Thyroid gland (tissue), 4 donors: ENCODE measurements around the gene MANEAL. TPM values are rescaled to one million over a fixed set of nuclear protein-coding genes. Genes with fewer than 3 reads are reported as not detected.

Source experiments
- DNase-seq, 2 donors: peaks; one replicate each; pipeline ENCODE4 v3.0.0-alpha.2; 2019
- H3K27ac ChIP-seq, 3 donors: fragments of 200-600 bp; sonication (generic); 1 replicate in 2 of 3; 2 replicates in 1 of 3; pipeline ENCODE4 v1.5.1; 2016 to 2019; ENCODE audit warnings: mild to moderate bottlenecking in 1 of 3, moderate library complexity in 1 of 3
- H3K27me3 ChIP-seq: fragments of 200-600 bp; sonication (generic); one replicate; pipeline ENCODE4 v1.5.1; 2019
- H3K36me3 ChIP-seq, 2 donors: fragments of 200-600 bp; sonication (generic); one replicate each; pipeline ENCODE4 v1.5.1; 2016 to 2019
- H3K4me1 ChIP-seq, 2 donors: fragments of 200-600 bp; sonication (generic); one replicate each; pipeline ENCODE4 v1.5.1; 2017 to 2019
- H3K4me3 ChIP-seq, 3 donors: fragments of 200-600 bp; sonication (generic); replicated peaks in 1 of 3; 1 replicate in 2 of 3; 2 replicates in 1 of 3; pipeline ENCODE4 v1.5.1; 2016; ENCODE audit warnings: mild to moderate bottlenecking in 1 of 3
- H3K9me3 ChIP-seq: fragments of 200-600 bp; sonication (generic); one replicate; pipeline ENCODE4 v1.5.1; 2017
- CTCF ChIP-seq, 6 experiments: fragments of 200-600 bp in 3 of 6; fragments of 450-650 bp in 3 of 6; sonication (generic) in 3 of 6; IDR thresholded peaks; one replicate each; pipeline ENCODE4 v1.5.1; 2016 to 2019; ENCODE audit warnings: antibody characterized with exemption in 6 of 6, mild to moderate bottlenecking in 2 of 6, inconsistent platforms in 1 of 6, moderate library complexity in 1 of 6
- POLR2A ChIP-seq, 2 donors: fragments of 450-650 bp; IDR thresholded peaks; one replicate each; pipeline ENCODE4 v1.6.1; 2017; ENCODE audit warnings: antibody characterized with exemption in 2 of 2, mild to moderate bottlenecking in 2 of 2, moderate library complexity in 1 of 2
- WGBS, 2 donors: methylation state at CpG; one replicate each; pipeline ENCODE4 v1.1.5; 2017; 5-methylcytosine and 5-hydroxymethylcytosine counted together
- intact Hi-C: fragments of 100-400 bp; cut with DNase I; formaldehyde crosslinking; loops from one replicate; pipeline ENCODE4 v1.15.1; 2023
- total RNA-seq, 4 donors: library from RNA; depleted of rRNA; stranded (reverse); fragments of >200 nt; gene quantifications; one replicate each; pipeline ENCODE4 v1.2.3, GENCODE V29; 2016

The MANEAL gene
- total RNA-seq, 4 donors from 2014 or later = 2.6 to 4.3 (median 3.5) TPM

GRCh38 chr1:37762516-37762915 lies 31.1 kb upstream of the MANEAL start:
- no peaks in the 10 kb centered on the region for H3K36me3 ChIP-seq
- peaks cover 10% of the 10 kb centered on the region for H3K27me3 ChIP-seq
- intact Hi-C loops = no loop called here
- H3K27ac ChIP-seq = no peak overlapping the region
- no peak for DNase-seq
- TF ChIP-seq POLR2A (IDR thresholded peaks at IDR 0.05) (no peak), CTCF (IDR thresholded peaks at IDR 0.05) (no peak)
- no peak overlapping the region for H3K4me3 ChIP-seq
- no peaks in the 10 kb centered on the region for H3K4me1 ChIP-seq
- H3K9me3 ChIP-seq = no peaks in the 10 kb centered on the region
- 67 to 73% methylated on average over 2 of the region's 2 CpGs for WGBS, 2 donors

- no peaks in the 10 kb centered on the region for H3K9me3 ChIP-seq
- WGBS, 2 donors = 18 to 22% methylated on average over 20 to 22 of the region's 25 CpGs
Observed at GRCh38 chr1:37763791-37764413, 29.7 kb upstream of the MANEAL start.

GRCh38 chr1:37764414-37764825 lies 29.2 kb upstream of the MANEAL start:
- Histone ChIP-seq H3K9me3 (no peaks in the 10 kb centered on the region), H3K4me3 (no peak overlapping the region), H3K36me3 (no peaks in the 10 kb centered on the region), H3K27ac (no peak overlapping the region), H3K4me1 (no peaks in the 10 kb centered on the region), H3K27me3 (peaks cover 10% of the 10 kb centered on the region)
- intact Hi-C loops = no loop called here
- DNase-seq = peak; percentile 15 to 30
- 5% methylated on average over 27 of the region's 29 CpGs for WGBS, 2 donors
- TF ChIP-seq POLR2A (IDR thresholded peaks at IDR 0.05) = no peak
- no peak for TF ChIP-seq CTCF (IDR thresholded peaks at IDR 0.05)

More at GRCh38 chr1:37763791-37764413, 29.7 kb upstream of the MANEAL start:
- H3K4me3 ChIP-seq = no peak overlapping the region
- intact Hi-C loops = no loop called here
- peaks cover 10% of the 10 kb centered on the region for H3K27me3 ChIP-seq
- no peaks in the 10 kb centered on the region for H3K36me3 ChIP-seq
- no peak overlapping the region for H3K27ac ChIP-seq
- no peaks in the 10 kb centered on the region for H3K4me1 ChIP-seq
- DNase-seq = no peak
- TF ChIP-seq CTCF (IDR thresholded peaks at IDR 0.05) (no peak), POLR2A (IDR thresholded peaks at IDR 0.05) (no peak)

GRCh38 chr1:37764888-37765441 lies 28.7 kb upstream of the MANEAL start, which contains the start of gene EPHA10:
TSS of gene EPHA10 (minus strand) at chr1:37765120. CDS start at chr1:37765066, 54 bp downstream.
- no peaks in the 10 kb centered on the region for H3K9me3 ChIP-seq

More at GRCh38 chr1:37764888-37765441, 28.7 kb upstream of the MANEAL start, which contains the start of gene EPHA10:
- Histone ChIP-seq H3K4me3 (no peak within 1 kb of the TSS), H3K4me1 (no peaks in the 10 kb centered on the region), H3K27me3 (peaks cover 10% of the 10 kb centered on the region), H3K27ac (no peak within 1 kb of the TSS), H3K36me3 (no peaks in the 10 kb centered on the region)
- 1 to 4% methylated on average over 5 to 19 of the region's 33 CpGs for WGBS, 2 donors
- DNase-seq = no peak
- no peak for TF ChIP-seq POLR2A (IDR thresholded peaks at IDR 0.05)
- no peak for TF ChIP-seq CTCF (IDR thresholded peaks at IDR 0.05)
- intact Hi-C loops = no loop called here
